ENCODE data around the gene RRBP1. TPM values are rescaled to one million over a fixed set of nuclear protein-coding genes. Genes with fewer than 3 reads are reported as not detected.

The RRBP1 gene
- total and polyA plus RNA-seq, 2 donors (not counting 3 experiments of a cell fraction or from before 2014, with no cell fraction given), result 50.3 to 236 TPM

DNA sequence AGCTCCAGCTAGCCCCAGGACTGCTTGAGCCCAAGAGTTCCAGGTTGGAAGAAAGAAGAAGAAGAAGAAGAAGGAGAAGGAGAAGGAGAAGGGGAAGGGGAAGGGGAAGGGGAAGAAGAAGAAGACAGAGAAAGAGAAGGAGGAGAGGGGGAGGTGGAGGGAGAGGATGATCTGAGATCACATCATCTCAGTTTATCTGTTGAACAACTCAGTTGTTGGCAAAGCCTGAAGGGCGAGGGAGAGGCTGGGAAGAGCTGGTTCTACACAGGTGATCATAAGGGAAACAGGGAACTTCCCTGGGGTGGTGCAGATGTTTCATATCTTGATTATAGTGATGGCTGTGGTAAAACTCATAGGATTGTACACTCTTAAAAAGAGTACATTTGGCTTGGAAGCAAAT is 3.1 kb upstream of the RRBP1 start:
- H3K36me3 ChIP-seq (ENCODE audit: control insufficient read depth in 2 of 2, extremely low read depth in 1 of 2, insufficient read depth in 2 of 2, low read length in 2 of 2), result no peaks in the 10 kb centered on the region
- FAIRE-seq (no peak), DNase-seq (ENCODE audit: low read depth, low spot score) (no peak)
- dilution Hi-C loops (cut with MboI; ENCODE audit: extremely low pct_ligation_motif_present, low sequenced_read_pairs) (no loop called here), intact Hi-C loops (cut with micrococcal nuclease) (no loop called here)
- H3K9me1 ChIP-seq (replicated peaks; ENCODE audit: control insufficient read depth, extremely low read depth, insufficient read depth, low read length), result no peaks in the 10 kb centered on the region
- no TSS peak for BruUV-seq (replicated peaks)
- ChIA-PET CTCF (no interaction called here), POLR2A (no interaction called here)
- peaks cover 8% of the 10 kb centered on the region for H3K79me2 ChIP-seq (ENCODE audit: control insufficient read depth, insufficient read depth, low read length)
- H2AFZ ChIP-seq (ENCODE audit: low read depth, low read length), result no peak overlapping the region
- no peak overlapping the region for H3K9ac ChIP-seq (replicated peaks; ENCODE audit: extremely low read depth, insufficient read depth, low read length)
- TF ChIP-seq JUN (IDR thresholded peaks at IDR 0.05; ENCODE audit: borderline replicate concordance, insufficient read depth, insufficient read length, low read depth) (no peak), MYC (IDR thresholded peaks at IDR 0.05; ENCODE audit: low read depth, low read length) (no peak), POLR2AphosphoS5 (IDR thresholded peaks at IDR 0.05; ENCODE audit: insufficient read depth, low read depth, low read length) (no peak), POLR2A (IDR thresholded peaks at IDR 0.05; ENCODE audit: low read depth, low read length) (no peak), FOS (IDR thresholded peaks at IDR 0.05; ENCODE audit: borderline replicate concordance, insufficient read depth, low read length) (no peak), EZH2 (IDR thresholded peaks at IDR 0.05; ENCODE audit: borderline replicate concordance, low read depth, low read length, severe bottlenecking) (no peak), GATA2 (IDR thresholded peaks at IDR 0.05; ENCODE audit: insufficient read depth, insufficient read length, low read depth, low read length) (no peak)
- peaks cover 31 to 34% of the 10 kb centered on the region in 2 experiments for H3K27me3 ChIP-seq (ENCODE audit: control insufficient read depth in 2 of 2, insufficient read depth in 2 of 2, low read length in 2 of 2)
- peaks cover 7% of the 10 kb centered on the region for H3K4me1 ChIP-seq (ENCODE audit: control insufficient read depth, extremely low read depth, insufficient read depth, low read length)
- H3K27ac ChIP-seq (ENCODE audit: insufficient read depth, low read depth, low read length), result no peak overlapping the region
- H3K9me3 ChIP-seq (replicated peaks; ENCODE audit: control insufficient read depth, insufficient read depth, low read length), result no peaks in the 10 kb centered on the region
- no peak overlapping the region for H3K4me2 ChIP-seq (ENCODE audit: insufficient read depth, low read length)
- H4K20me1 ChIP-seq (replicated peaks; ENCODE audit: control insufficient read depth, extremely low read depth, insufficient read depth, low read length), result no peaks in the 10 kb centered on the region
- H3K4me3 ChIP-seq (replicated peaks in 1 of 3; ENCODE audit: insufficient read depth in 1 of 3, low read depth in 1 of 3, low read length in 3 of 3), result no peak overlapping the region

GRCh38 chr20:17684077-17684888 is 2.2 kb upstream of the RRBP1 start:
- DNase-seq (ENCODE audit: low read depth, low spot score) (no peak), FAIRE-seq (no peak)
- no peaks in the 10 kb centered on the region for H3K9me1 ChIP-seq (replicated peaks; ENCODE audit: control insufficient read depth, extremely low read depth, insufficient read depth, low read length)
- CTCF ChIA-PET, result interaction anchor here (1.1 to 6.2 kb wide), 3 partner anchors 18 to 212 kb away, joined by 4 to 110 read pairs (median 51); no protein-coding TSS in a partner anchor
- H3K4me3 ChIP-seq (replicated peaks in 1 of 3; ENCODE audit: insufficient read depth in 1 of 3, low read depth in 1 of 3, low read length in 3 of 3), result no peak overlapping the region
- H4K20me1 ChIP-seq (replicated peaks; ENCODE audit: control insufficient read depth, extremely low read depth, insufficient read depth, low read length), result no peaks in the 10 kb centered on the region
- H3K27me3 ChIP-seq (ENCODE audit: control insufficient read depth in 2 of 2, insufficient read depth in 2 of 2, low read length in 2 of 2), result peaks cover 31 to 33% of the 10 kb centered on the region in 2 experiments
- peaks cover 17% of the 10 kb centered on the region for H3K79me2 ChIP-seq (ENCODE audit: control insufficient read depth, insufficient read depth, low read length)
- no peak overlapping the region for H3K9ac ChIP-seq (replicated peaks; ENCODE audit: extremely low read depth, insufficient read depth, low read length)
- dilution Hi-C loops (cut with MboI; ENCODE audit: extremely low pct_ligation_motif_present, low sequenced_read_pairs), result no loop called here
- peaks cover 13% of the 10 kb centered on the region for H3K4me1 ChIP-seq (ENCODE audit: control insufficient read depth, extremely low read depth, insufficient read depth, low read length)
- intact Hi-C loops (cut with micrococcal nuclease), result loop anchor here (5.0 kb wide), 1 partner anchor 603 kb away; the partner anchor contains the start of gene ZNF133
- H2AFZ ChIP-seq (ENCODE audit: low read depth, low read length), result no peak overlapping the region
- BruUV-seq (replicated peaks), result no TSS peak
- POLR2A ChIA-PET, result no interaction called here
- TF ChIP-seq POLR2A (IDR thresholded peaks at IDR 0.05; ENCODE audit: low read depth, low read length) (no peak), MAX (IDR thresholded peaks at IDR 0.05; ENCODE audit: insufficient read depth, insufficient read length) (no peak), CTCF (IDR thresholded peaks at IDR 0.05; ENCODE audit: extremely low read depth in 1 of 2, insufficient read depth in 1 of 2, low read depth in 1 of 2, low read length in 2 of 2) (no peak), EZH2 (IDR thresholded peaks at IDR 0.05; ENCODE audit: borderline replicate concordance, low read depth, low read length, severe bottlenecking) (no peak), GATA2 (IDR thresholded peaks at IDR 0.05; ENCODE audit: insufficient read depth, insufficient read length, low read depth, low read length) (no peak), POLR2AphosphoS5 (IDR thresholded peaks at IDR 0.05; ENCODE audit: insufficient read depth, low read depth, low read length) (no peak), FOS (IDR thresholded peaks at IDR 0.05; ENCODE audit: borderline replicate concordance, insufficient read depth, low read length) (no peak), JUN (IDR thresholded peaks at IDR 0.05; ENCODE audit: borderline replicate concordance, insufficient read depth, insufficient read length, low read depth) (no peak), MYC (IDR thresholded peaks at IDR 0.05; ENCODE audit: low read depth, low read length) (no peak)
- no peak overlapping the region for H3K27ac ChIP-seq (ENCODE audit: insufficient read depth, low read depth, low read length)
- no peak overlapping the region for H3K4me2 ChIP-seq (ENCODE audit: insufficient read depth, low read length)
- H3K36me3 ChIP-seq (ENCODE audit: control insufficient read depth in 2 of 2, extremely low read depth in 1 of 2, insufficient read depth in 2 of 2, low read length in 2 of 2), result no peaks in the 10 kb centered on the region
- H3K9me3 ChIP-seq (replicated peaks; ENCODE audit: control insufficient read depth, insufficient read depth, low read length), result no peaks in the 10 kb centered on the region
